A673 (cell line): ENCODE data around the gene CPTP. TPM values are rescaled to one million over a fixed set of nuclear protein-coding genes. Genes with fewer than 3 reads are reported as not detected.

Experiments
- BruUV-seq: library from RNA; stranded (reverse); fragments of 400-500 nt; replicated peaks from 2 replicates; lab custom pipeline; 2021; lab: Mats Ljungman, UMichigan
- CTCF ChIA-PET: fragments of 300-600 bp; sonication (Branson Sonifier 250); formaldehyde crosslinking; loops from one replicate; lab custom pipeline; 2022; ENCODE audit warnings: antibody characterized with exemption; lab: Charles Lee
- POLR2A ChIA-PET: fragments of 300-600 bp; sonication (Branson Sonifier 250); formaldehyde crosslinking; loops from one replicate; lab custom pipeline; 2022; ENCODE audit warnings: antibody characterized with exemption; ENCODE audit not compliant: low non-redundant PET; lab: Charles Lee
- DNase-seq: peaks from one replicate; pipeline ENCODE4 v3.0.0-alpha.2; 2015; ENCODE audit warnings: low spot score
- H3K27ac ChIP-seq: fragments of 200-600 bp; sonication (generic); 2 replicates; pipeline ENCODE4 v1.5.1; 2016; ENCODE audit warnings: mixed run types, low read depth, mild to moderate bottlenecking, mixed read lengths, antibody characterized with exemption, low read length; ENCODE audit not compliant: poor library complexity, severe bottlenecking
- H3K27me3 ChIP-seq: fragments of 200-600 bp; sonication (generic); replicated peaks from 2 replicates; pipeline ENCODE4 v1.6.1; 2017; ENCODE audit warnings: mixed run types, low read depth, mild to moderate bottlenecking, mixed read lengths, antibody characterized with exemption, low read length; ENCODE audit not compliant: insufficient read depth, poor library complexity
- H3K36me3 ChIP-seq: fragments of 200-600 bp; sonication (generic); 2 replicates; pipeline ENCODE4 v1.6.1; 2016; ENCODE audit warnings: mixed run types, mild to moderate bottlenecking, mixed read lengths, antibody characterized with exemption, low read length; ENCODE audit not compliant: insufficient read depth, poor library complexity, severe bottlenecking
- H3K4me1 ChIP-seq: fragments of 200-600 bp; sonication (generic); 2 replicates; pipeline ENCODE4 v1.6.1; 2017; ENCODE audit warnings: mixed run types, mild to moderate bottlenecking, mixed read lengths, antibody characterized with exemption, low read length; ENCODE audit not compliant: insufficient read depth, poor library complexity, severe bottlenecking
- H3K4me3 ChIP-seq: fragments of 200-600 bp; sonication (generic); 2 replicates; pipeline ENCODE4 v1.5.1; 2016; ENCODE audit warnings: low read depth, mixed run types, mild to moderate bottlenecking, mixed read lengths, low read length; ENCODE audit not compliant: poor library complexity, severe bottlenecking
- H3K9me3 ChIP-seq: fragments of 200-600 bp; sonication (generic); 2 replicates; pipeline ENCODE4 v1.6.1; 2016; ENCODE audit warnings: mixed run types, low read depth, mild to moderate bottlenecking, mixed read lengths, antibody characterized with exemption, low read length; ENCODE audit not compliant: poor library complexity, severe bottlenecking
- EZH2 ChIP-seq: fragments of 200-600 bp; sonication (generic); IDR thresholded peaks from 2 replicates; pipeline ENCODE4 v1.6.1; 2017; ENCODE audit warnings: borderline replicate concordance, low read depth, mild to moderate bottlenecking, mixed read lengths, antibody characterized with exemption, low read length; ENCODE audit not compliant: poor library complexity, severe bottlenecking
- intact Hi-C: fragments of 100-400 bp; cut with micrococcal nuclease; formaldehyde crosslinking; loops from one replicate; pipeline ENCODE4 v1.10.0; 2022; ENCODE audit not compliant: unreplicated experiment
- total RNA-seq: library from RNA; stranded (reverse); gene quantifications from 2 replicates; pipeline ENCODE4 v1.2.3, GENCODE V29; 2021
- TF ChIP-seq, protein P1 (sequence below): fragments of 300-800, 200-600 bp; sonication (generic); conservative IDR thresholded peaks from 2 replicates; pipeline ENCODE4 v1.5.1; 2017; ENCODE audit warnings: low read depth, mild to moderate bottlenecking, antibody characterized with exemption, low read length, moderate library complexity, mixed read lengths

Gene CPTP
- total RNA-seq, 1 experiment from 2014 or later, result 17.0 TPM

DNA sequence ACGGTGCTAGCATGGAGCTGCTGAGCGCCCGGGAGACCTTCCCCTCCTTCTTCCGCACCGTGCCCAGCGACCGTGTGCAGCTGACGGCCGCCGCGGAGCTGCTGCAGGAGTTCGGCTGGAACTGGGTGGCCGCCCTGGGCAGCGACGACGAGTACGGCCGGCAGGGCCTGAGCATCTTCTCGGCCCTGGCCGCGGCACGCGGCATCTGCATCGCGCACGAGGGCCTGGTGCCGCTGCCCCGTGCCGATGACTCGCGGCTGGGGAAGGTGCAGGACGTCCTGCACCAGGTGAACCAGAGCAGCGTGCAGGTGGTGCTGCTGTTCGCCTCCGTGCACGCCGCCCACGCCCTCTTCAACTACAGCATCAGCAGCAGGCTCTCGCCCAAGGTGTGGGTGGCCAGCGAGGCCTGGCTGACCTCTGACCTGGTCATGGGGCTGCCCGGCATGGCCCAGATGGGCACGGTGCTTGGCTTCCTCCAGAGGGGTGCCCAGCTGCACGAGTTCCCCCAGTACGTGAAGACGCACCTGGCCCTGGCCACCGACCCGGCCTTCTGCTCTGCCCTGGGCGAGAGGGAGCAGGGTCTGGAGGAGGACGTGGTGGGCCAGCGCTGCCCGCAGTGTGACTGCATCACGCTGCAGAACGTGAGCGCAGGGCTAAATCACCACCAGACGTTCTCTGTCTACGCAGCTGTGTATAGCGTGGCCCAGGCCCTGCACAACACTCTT lies 7.6 kb downstream of the CPTP start:
- no peaks in the 10 kb centered on the region for H3K9me3 ChIP-seq
- H3K36me3 ChIP-seq, result no peaks in the 10 kb centered on the region
- no peak for DNase-seq
- no peak overlapping the region for H3K27ac ChIP-seq
- ChIA-PET POLR2A (no interaction called here), CTCF (no interaction called here)
- no TSS peak for BruUV-seq
- TF ChIP-seq EZH2, result no peak
- TF ChIP-seq, protein P1, sequence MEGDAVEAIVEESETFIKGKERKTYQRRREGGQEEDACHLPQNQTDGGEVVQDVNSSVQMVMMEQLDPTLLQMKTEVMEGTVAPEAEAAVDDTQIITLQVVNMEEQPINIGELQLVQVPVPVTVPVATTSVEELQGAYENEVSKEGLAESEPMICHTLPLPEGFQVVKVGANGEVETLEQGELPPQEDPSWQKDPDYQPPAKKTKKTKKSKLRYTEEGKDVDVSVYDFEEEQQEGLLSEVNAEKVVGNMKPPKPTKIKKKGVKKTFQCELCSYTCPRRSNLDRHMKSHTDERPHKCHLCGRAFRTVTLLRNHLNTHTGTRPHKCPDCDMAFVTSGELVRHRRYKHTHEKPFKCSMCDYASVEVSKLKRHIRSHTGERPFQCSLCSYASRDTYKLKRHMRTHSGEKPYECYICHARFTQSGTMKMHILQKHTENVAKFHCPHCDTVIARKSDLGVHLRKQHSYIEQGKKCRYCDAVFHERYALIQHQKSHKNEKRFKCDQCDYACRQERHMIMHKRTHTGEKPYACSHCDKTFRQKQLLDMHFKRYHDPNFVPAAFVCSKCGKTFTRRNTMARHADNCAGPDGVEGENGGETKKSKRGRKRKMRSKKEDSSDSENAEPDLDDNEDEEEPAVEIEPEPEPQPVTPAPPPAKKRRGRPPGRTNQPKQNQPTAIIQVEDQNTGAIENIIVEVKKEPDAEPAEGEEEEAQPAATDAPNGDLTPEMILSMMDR, result no peak
- H3K4me3 ChIP-seq, result no peak overlapping the region
- intact Hi-C loops, result no loop called here
- peaks cover 4% of the 10 kb centered on the region for H3K4me1 ChIP-seq
- no peaks in the 10 kb centered on the region for H3K27me3 ChIP-seq

DNA sequence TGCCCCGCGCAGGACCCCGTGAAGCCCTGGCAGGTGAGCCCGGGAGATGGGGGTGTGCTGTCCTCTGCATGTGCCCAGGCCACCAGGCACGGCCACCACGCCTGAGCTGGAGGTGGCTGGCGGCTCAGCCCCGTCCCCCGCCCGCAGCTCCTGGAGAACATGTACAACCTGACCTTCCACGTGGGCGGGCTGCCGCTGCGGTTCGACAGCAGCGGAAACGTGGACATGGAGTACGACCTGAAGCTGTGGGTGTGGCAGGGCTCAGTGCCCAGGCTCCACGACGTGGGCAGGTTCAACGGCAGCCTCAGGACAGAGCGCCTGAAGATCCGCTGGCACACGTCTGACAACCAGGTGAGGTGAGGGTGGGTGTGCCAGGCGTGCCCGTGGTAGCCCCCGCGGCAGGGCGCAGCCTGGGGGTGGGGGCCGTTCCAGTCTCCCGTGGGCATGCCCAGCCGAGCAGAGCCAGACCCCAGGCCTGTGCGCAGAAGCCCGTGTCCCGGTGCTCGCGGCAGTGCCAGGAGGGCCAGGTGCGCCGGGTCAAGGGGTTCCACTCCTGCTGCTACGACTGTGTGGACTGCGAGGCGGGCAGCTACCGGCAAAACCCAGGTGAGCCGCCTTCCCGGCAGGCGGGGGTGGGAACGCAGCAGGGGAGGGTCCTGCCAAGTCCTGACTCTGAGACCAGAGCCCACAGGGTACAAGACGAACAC lies 8.3 kb downstream of the CPTP start:
- Histone ChIP-seq H3K27ac (no peak overlapping the region), H3K9me3 (no peaks in the 10 kb centered on the region), H3K27me3 (no peaks in the 10 kb centered on the region), H3K4me1 (peaks cover 4% of the 10 kb centered on the region), H3K4me3 (no peak overlapping the region), H3K36me3 (peaks cover 3% of the 10 kb centered on the region)
- BruUV-seq, result no TSS peak
- DNase-seq, result no peak
- ChIA-PET CTCF (no interaction called here), POLR2A (no interaction called here)
- TF ChIP-seq, protein P1, result no peak
- TF ChIP-seq EZH2, result no peak
- intact Hi-C loops, result no loop called here

DNA sequence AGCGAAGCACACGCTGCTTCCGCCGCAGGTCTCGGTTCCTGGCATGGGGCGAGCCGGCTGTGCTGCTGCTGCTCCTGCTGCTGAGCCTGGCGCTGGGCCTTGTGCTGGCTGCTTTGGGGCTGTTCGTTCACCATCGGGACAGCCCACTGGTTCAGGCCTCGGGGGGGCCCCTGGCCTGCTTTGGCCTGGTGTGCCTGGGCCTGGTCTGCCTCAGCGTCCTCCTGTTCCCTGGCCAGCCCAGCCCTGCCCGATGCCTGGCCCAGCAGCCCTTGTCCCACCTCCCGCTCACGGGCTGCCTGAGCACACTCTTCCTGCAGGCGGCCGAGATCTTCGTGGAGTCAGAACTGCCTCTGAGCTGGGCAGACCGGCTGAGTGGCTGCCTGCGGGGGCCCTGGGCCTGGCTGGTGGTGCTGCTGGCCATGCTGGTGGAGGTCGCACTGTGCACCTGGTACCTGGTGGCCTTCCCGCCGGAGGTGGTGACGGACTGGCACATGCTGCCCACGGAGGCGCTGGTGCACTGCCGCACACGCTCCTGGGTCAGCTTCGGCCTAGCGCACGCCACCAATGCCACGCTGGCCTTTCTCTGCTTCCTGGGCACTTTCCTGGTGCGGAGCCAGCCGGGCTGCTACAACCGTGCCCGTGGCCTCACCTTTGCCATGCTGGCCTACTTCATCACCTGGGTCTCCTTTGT lies 9.1 kb downstream of the CPTP start:
- intact Hi-C loops, result no loop called here
- no peak overlapping the region for H3K4me3 ChIP-seq
- H3K36me3 ChIP-seq, result peaks cover 3% of the 10 kb centered on the region
- BruUV-seq, result no TSS peak
- no peak for DNase-seq
- POLR2A ChIA-PET, result no interaction called here
- no peaks in the 10 kb centered on the region for H3K9me3 ChIP-seq
- CTCF ChIA-PET, result no interaction called here
- peaks cover 4% of the 10 kb centered on the region for H3K4me1 ChIP-seq
- H3K27me3 ChIP-seq, result no peaks in the 10 kb centered on the region
- no peak overlapping the region for H3K27ac ChIP-seq
- TF ChIP-seq EZH2, result no peak
- TF ChIP-seq, protein P1, result no peak
